GM19463 (cell line): ENCODE results near the gene CLASP1.
"Not testable (repeated sequence)": the region's sequence is repeated elsewhere in the genome, so short reads cannot be mapped to it uniquely, and the experiment has no call there.

ENCODE experiments used
- ATAC-seq: cut with Tn5 transposase; IDR thresholded peaks from one replicate; pipeline ENCODE4 v1.9.1; 2021; ENCODE audit warnings: mild to moderate bottlenecking, moderate library complexity; ENCODE audit not compliant: unreplicated experiment

Gene CLASP1

GRCh38 chr2:121438290-121438689, 211.0 kb downstream of the CLASP1 start:
- not testable (repeated sequence) for ATAC-seq

DNA sequence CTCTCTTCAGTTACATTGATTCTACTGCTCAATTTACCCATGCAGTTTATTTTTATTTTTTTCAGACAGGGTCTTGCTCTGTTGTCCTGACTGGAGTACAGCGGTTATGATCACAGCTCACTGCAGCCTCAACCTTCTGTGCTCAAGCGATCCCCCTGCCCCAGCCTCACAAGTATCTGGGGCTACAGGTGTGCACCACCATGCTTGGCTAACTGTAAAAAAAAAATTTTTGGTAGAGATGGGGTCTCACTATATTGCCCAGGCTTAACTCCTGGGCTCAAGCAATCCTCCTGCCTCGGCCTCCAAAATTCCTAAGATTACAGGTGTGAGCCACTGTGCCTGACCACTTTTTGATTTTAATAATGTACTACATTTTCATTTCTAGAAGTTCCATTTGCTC, 212.3 kb downstream of the CLASP1 start:
- no peak for ATAC-seq

DNA sequence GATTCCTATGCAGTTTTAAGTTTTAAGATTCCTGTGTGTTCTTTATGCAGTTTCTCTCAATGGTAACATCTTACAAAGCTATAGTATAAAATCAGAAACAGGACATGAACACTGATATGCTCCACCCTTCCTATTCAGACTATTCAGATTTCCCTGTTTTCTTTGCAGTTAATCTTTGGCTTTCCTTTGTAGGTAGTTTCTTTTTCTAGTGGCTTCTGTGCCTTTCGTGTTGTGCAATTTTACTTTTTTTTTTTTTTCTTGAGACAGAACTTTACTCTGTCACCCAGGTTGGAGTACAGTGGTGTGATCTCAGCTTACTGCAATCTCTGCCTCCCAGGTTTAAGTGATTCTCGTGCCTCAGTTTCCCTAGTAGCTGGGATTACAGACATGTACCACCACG, 213.5 kb downstream of the CLASP1 start:
- no peak for ATAC-seq

DNA sequence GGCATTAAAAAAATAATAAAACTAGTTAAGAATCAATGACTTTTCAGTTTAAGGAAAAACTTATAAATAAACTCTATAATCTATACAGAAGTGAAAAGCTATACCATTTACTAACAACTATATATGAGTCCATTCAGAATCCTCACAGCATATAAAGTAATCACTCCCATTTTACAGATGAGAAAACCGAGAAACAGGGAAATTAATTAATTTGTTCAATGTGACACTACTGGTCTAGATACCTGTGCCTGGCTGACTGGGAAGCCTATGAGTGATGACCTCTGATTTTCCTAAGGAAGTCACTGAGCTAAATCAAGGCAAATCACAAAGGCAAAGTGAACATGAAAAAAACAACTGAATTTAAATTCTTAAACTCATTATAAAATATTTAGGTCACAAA, 218.0 kb downstream of the CLASP1 start:
- no peak for ATAC-seq

- no peak for ATAC-seq
These were observed 219.2 kb downstream of the CLASP1 start for GRCh38 chr2:121429927-121430520.

GRCh38 chr2:121429119-121429903, 220.0 kb downstream of the CLASP1 start:
- no peak for ATAC-seq

- no peak for ATAC-seq
These were observed 222.0 kb downstream of the CLASP1 start for GRCh38 chr2:121427187-121427689.

DNA sequence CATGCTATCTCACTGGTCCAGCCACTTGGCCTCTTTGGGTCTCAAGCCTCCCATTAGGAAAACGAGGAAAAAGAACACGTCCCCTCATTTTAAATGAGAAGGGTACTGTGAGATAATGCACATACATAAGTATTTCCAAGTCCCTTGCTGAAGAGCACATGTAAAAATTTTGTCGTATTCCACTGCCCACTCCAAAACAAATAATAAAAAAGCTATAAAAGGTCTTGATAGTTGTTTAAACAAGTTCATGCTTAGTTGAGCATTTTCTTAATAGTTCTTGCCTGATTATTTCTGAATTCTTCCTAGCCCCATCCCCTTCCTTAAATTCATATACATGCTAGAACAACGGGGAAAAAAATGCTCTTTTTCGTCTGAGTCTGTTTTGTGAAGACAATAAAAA, 228.8 kb downstream of the CLASP1 start:
- ATAC-seq = no peak

- no peak for ATAC-seq
These were observed 230.1 kb downstream of the CLASP1 start for GRCh38 chr2:121419081-121419699.

- no peak for ATAC-seq
These were observed 230.7 kb downstream of the CLASP1 start for GRCh38 chr2:121418494-121419058.

DNA sequence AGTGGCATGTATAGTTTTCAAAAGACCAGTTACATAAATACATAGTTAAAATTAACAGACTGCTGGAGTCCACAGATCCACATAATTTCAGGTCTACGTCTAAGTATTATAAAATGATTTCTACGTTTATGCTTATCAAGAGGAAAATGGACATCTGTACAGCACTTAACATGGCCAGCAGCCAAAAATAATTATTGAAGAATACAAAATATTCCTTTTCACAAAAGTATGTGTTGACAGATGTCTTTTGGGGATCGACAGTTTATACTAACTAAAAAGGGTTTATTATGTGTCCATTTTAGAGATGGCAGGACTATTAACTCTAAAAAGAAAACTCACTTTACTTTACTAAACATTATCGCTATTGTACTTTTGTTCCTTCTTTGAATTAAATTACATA, 231.4 kb downstream of the CLASP1 start:
- ATAC-seq = no peak

GRCh38 chr2:121415727-121416126, 233.5 kb downstream of the CLASP1 start:
- no peak for ATAC-seq

GRCh38 chr2:121412349-121412748, 236.9 kb downstream of the CLASP1 start:
- ATAC-seq = no peak

DNA sequence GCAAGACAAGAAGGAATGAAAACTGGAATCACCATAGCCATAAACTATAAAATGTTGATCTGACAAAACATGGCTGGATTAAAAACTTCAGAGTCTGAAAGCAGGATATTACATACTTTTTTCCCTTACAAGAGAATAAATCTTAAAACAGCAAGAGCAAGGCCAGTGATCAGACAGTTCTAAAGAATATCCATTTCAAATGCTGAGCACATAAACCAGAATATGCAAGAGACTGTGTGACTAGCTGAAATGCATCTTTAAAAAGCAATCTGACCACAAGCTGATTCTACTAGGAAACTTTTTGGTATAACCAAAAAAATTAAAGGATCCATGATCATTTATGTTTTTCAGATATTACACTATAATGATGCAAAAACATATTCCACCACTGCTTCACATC, 239.3 kb downstream of the CLASP1 start:
- ATAC-seq = no peak

DNA sequence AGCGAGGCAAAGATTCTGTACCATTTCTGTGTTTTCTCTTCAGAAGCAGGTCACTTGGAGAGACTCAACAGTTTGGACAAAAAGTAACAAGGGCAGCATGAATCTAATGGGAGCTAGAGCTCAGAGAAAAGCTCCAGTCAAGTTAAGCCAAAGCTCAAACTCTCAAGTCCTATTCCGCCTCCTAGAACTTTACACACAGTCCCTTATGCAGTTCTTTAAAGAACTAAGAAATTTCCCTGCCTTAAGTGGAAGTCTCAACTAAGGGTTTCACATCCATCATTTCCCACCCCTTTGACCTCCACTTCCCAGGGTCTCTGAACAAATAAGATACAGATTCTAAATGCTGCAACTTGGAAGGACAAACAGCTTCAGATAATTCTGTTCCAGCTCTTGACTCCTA, 239.9 kb downstream of the CLASP1 start:
- ATAC-seq = no peak

DNA sequence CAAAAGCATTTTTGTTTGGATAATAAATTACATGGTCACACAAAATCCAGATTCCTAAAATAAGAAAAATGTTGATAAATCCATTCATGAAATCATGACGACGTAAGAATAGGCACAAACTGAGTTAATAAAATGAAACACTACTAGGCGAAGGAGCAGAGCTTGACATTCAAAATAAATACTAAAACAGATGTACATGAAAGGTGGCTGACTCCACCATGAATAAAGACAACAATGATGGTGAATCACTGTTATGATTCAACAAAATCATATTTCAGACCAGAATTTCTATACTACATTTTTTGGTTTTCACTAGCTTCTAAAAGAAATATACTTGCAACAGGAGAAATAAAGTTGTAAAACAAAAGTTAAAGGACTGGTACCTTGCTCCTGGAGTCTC, 240.6 kb downstream of the CLASP1 start:
- no peak for ATAC-seq

GRCh38 chr2:121405233-121405632, 244.0 kb downstream of the CLASP1 start:
- ATAC-seq = no peak

DNA sequence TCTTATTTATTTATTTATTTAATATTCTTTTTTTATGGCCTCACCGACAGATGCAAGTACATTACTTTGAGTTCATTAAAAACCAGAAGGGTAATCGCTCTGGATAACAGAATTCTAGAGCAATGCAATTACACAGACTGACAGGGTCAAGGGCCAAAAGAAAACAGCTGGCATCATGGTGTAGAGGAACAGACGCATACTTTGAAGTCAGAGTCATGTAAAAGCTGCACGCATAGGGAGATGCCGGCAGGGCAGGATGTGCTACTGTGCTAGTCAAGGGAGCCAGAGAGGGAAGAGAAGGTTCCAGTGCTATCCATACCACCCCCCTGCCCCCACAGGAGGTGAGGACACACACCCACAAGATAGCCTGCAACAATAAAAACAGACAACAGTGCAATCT, 249.1 kb downstream of the CLASP1 start:
- no peak for ATAC-seq

- no peak for ATAC-seq
These were observed 250.4 kb downstream of the CLASP1 start for GRCh38 chr2:121398853-121399252.

DNA sequence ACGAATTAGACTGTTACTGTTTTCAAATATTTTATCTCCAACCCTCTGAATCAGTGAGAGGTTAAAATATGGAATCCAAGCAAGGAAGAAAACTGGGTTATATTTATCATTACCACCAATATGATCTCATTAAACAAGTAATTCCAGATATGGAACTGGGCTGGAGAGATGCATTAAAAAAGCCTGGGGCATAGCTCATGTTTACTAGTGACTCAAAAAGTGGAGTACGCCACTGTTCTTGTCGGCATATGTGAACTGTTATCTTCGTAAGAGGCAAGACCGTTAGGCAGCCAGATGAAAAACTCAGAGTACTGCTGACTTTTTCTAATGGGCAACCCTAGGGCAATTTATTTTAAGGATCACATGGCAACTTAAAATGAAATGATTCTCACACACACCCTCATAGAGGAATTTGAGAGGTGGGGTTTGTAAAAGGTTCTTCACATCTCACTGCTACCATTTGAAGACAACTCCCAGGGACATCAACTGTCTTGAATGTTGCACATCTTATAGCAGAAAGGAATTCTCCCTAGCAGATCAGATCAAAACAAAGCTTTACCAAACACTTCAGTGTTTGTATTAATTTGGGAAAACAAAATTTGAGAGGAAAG, 259.1 kb downstream of the CLASP1 start:
- ATAC-seq = no peak

DNA sequence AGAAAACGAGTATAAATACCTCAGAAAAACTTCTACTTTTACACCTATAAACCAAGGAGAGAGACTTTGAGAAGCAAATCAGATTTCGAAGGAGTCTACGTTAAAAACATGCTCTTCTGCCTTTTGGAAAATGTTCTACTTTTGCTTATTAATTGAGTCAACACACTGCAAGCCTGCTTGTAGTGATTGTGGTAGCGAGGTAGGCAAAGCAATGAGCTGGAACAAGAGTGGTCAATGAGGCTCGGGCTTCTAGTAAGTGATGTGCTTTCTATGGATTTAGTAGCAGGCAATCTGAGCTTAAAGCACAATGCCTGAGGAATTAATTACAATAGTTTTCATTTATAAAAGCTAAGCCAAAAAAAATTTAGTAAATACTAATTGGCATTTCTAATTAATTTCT, 260.9 kb downstream of the CLASP1 start:
- ATAC-seq = no peak
